Endodermal cell (in vitro differentiated cells): ENCODE measurements around the gene NANS. TPM values are rescaled to one million over a fixed set of nuclear protein-coding genes. Genes with fewer than 3 reads are reported as not detected.

Source experiments
- DNase-seq: peaks from one replicate; pipeline ENCODE4 v3.0.0-alpha.2; 2017
- H3K27ac ChIP-seq: 2 replicates; pipeline ENCODE4 v1.5.1; 2013; ENCODE audit warnings: mild to moderate bottlenecking, low read depth, low read length, moderate library complexity
- H3K27me3 ChIP-seq: 2 replicates; pipeline ENCODE4 v1.6.1; 2013; ENCODE audit warnings: mild to moderate bottlenecking, low read length, moderate library complexity; ENCODE audit not compliant: insufficient read depth, control insufficient read depth, poor library complexity, severe bottlenecking
- H3K36me3 ChIP-seq: 2 replicates; pipeline ENCODE4 v1.7.0; 2013; ENCODE audit warnings: mild to moderate bottlenecking, low read length, moderate library complexity; ENCODE audit not compliant: control insufficient read depth, insufficient read depth
- H3K4me1 ChIP-seq: one replicate; pipeline ENCODE4 v1.7.0; 2013; ENCODE audit warnings: low read length; ENCODE audit not compliant: control insufficient read depth, insufficient read depth
- H3K4me3 ChIP-seq: 2 replicates; pipeline ENCODE4 v1.5.1; 2013; ENCODE audit warnings: mild to moderate bottlenecking, low read length, moderate library complexity
- H3K9ac ChIP-seq: 2 replicates; pipeline ENCODE4 v1.6.1; 2013; ENCODE audit warnings: mild to moderate bottlenecking, low read length, moderate library complexity; ENCODE audit not compliant: poor library complexity, severe bottlenecking; ENCODE audit errors: extremely low read depth
- H3K9me3 ChIP-seq: 2 replicates; pipeline ENCODE4 v1.6.1; 2013; ENCODE audit warnings: mild to moderate bottlenecking, low read length, moderate library complexity; ENCODE audit not compliant: control insufficient read depth
- H3K27ac Mint-ChIP-seq: 2 replicates; pipeline ENCODE4 v1.8.0; 2020; ENCODE audit warnings: mixed read lengths
- H3K27me3 Mint-ChIP-seq: 2 replicates; pipeline ENCODE4 v1.8.0; 2021; ENCODE audit warnings: mild to moderate bottlenecking, mixed read lengths; ENCODE audit not compliant: insufficient read depth
- H3K36me3 Mint-ChIP-seq: 2 replicates; pipeline ENCODE4 v1.8.0; 2020; ENCODE audit warnings: low read depth, mixed read lengths
- H3K4me1 Mint-ChIP-seq: 2 replicates; pipeline ENCODE4 v1.8.0; 2020; ENCODE audit warnings: mixed read lengths
- H3K4me3 Mint-ChIP-seq: 2 replicates; pipeline ENCODE4 v1.8.0; 2020; ENCODE audit warnings: mild to moderate bottlenecking, moderate library complexity, mixed read lengths
- H3K9me3 Mint-ChIP-seq: 2 replicates; pipeline ENCODE4 v1.8.0; 2020; ENCODE audit warnings: mild to moderate bottlenecking, mixed read lengths
- WGBS, 2 experiments: methylation state at CpG; one replicate each; pipeline versions ENCODE4 v1.1.5 to v1.1.7; 2013; ENCODE audit warnings: missing lambda C conversion rate in 2 of 2, mixed read lengths in 1 of 2; ENCODE audit not compliant: insufficient coverage in 1 of 2, insufficient read length in 1 of 2; 5-methylcytosine and 5-hydroxymethylcytosine counted together
- total RNA-seq, 2 donors: library from RNA; stranded (reverse); fragmentation: NEBNext Ultra II Directional in 1 of 2; extraction: Animal tissue kit (Norgen Biotek cat#: 25700) in 1 of 2; gene quantifications; 2 replicates in 1 of 2; 3 replicates in 1 of 2; pipeline ENCODE4 v1.2.1, GENCODE V29; 2021
- TF ChIP-seq, protein P1 (sequence below): fragments of 200-600 bp; sonication (generic); conservative IDR thresholded peaks from 2 replicates; pipeline ENCODE4 v1.5.0; 2021; ENCODE audit warnings: antibody characterized with exemption, mild to moderate bottlenecking

The NANS gene
- total RNA-seq, 2 donors from 2014 or later: 46.2 to 50.4 TPM

DNA sequence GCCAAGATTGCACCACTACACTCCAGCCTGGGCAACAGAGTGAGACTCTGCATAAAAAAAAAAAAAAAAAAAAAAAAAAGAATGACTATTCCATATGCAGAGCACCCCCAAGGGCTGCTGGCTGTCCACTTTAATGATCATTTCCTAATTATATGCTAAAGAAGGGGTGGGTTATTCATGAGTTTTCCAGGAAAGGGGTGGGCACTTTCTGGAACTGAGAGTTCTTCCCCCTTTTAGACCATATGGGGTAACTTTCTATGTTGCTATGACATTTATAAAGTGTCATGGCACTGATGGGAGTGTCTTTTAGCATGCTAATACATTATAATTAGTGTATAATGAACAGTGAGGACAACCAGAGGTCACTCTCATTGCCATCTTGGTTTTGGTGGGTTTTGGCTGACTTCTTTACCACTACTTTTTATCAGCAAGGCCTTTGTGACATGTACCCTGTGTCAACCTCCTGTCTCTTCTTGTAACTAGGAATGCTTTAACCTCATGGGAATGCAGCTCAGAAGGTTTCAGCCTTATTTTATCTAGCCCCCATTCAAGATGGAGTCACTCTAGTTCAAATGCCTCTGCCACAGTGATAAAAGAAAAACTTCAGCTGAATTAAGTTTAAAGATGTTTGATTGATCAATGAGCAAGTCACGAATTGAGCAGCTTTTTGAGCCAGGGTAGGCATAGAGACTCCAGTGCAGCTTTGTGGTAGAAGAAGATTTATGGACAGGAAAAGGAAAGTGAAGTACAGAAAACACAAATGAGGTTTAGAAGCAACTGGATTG is 7.1 kb upstream of the NANS start:
- Mint-ChIP-seq H3K27ac (no peak overlapping the region), H3K27me3 (peaks cover 15% of the 10 kb centered on the region), H3K9me3 (no peaks in the 10 kb centered on the region), H3K4me3 (no peak overlapping the region), H3K36me3 (no peaks in the 10 kb centered on the region), H3K4me1 (no peaks in the 10 kb centered on the region)
- Histone ChIP-seq H3K4me1 (no peaks in the 10 kb centered on the region), H3K9ac (no peak overlapping the region), H3K9me3 (no peaks in the 10 kb centered on the region), H3K36me3 (no peaks in the 10 kb centered on the region), H3K27ac (no peak overlapping the region), H3K27me3 (peaks cover 6% of the 10 kb centered on the region), H3K4me3 (no peak overlapping the region)
- 75 to 92% methylated on average over 1 of the region's 1 CpG for WGBS, 2 experiments
- no peak for DNase-seq
- TF ChIP-seq, protein P1, sequence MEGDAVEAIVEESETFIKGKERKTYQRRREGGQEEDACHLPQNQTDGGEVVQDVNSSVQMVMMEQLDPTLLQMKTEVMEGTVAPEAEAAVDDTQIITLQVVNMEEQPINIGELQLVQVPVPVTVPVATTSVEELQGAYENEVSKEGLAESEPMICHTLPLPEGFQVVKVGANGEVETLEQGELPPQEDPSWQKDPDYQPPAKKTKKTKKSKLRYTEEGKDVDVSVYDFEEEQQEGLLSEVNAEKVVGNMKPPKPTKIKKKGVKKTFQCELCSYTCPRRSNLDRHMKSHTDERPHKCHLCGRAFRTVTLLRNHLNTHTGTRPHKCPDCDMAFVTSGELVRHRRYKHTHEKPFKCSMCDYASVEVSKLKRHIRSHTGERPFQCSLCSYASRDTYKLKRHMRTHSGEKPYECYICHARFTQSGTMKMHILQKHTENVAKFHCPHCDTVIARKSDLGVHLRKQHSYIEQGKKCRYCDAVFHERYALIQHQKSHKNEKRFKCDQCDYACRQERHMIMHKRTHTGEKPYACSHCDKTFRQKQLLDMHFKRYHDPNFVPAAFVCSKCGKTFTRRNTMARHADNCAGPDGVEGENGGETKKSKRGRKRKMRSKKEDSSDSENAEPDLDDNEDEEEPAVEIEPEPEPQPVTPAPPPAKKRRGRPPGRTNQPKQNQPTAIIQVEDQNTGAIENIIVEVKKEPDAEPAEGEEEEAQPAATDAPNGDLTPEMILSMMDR: no peak

DNA sequence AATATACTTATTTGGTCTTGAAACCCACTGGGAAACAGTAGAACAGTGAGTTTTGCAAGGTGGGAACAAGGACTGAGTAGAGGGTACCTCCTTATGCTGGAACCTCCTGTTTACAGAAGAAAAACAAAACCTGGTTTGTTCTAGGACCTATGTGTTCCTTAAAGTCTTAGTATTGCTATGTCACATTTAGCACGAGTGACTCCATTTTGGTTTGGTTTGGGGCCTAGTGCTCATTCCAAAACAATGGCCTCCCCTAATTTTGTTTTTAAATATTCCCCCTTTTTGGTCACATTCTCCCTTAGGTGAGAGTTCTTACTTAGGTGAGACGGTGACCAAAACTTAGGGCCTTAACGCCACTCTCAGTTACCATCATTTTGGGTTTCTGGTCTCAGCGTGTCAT is 6.2 kb upstream of the NANS start:
- Mint-ChIP-seq H3K9me3 (no peaks in the 10 kb centered on the region), H3K36me3 (no peaks in the 10 kb centered on the region), H3K27me3 (peaks cover 17% of the 10 kb centered on the region), H3K4me3 (no peak overlapping the region), H3K4me1 (no peaks in the 10 kb centered on the region), H3K27ac (no peak overlapping the region)
- Histone ChIP-seq H3K36me3 (no peaks in the 10 kb centered on the region), H3K27ac (no peak overlapping the region), H3K4me3 (no peak overlapping the region), H3K9ac (no peak overlapping the region), H3K27me3 (peaks cover 6% of the 10 kb centered on the region), H3K4me1 (no peaks in the 10 kb centered on the region), H3K9me3 (no peaks in the 10 kb centered on the region)
- TF ChIP-seq, protein P1: no peak
- WGBS, 2 experiments: 86 to 91% methylated on average over 4 of the region's 4 CpGs
- no peak for DNase-seq

DNA sequence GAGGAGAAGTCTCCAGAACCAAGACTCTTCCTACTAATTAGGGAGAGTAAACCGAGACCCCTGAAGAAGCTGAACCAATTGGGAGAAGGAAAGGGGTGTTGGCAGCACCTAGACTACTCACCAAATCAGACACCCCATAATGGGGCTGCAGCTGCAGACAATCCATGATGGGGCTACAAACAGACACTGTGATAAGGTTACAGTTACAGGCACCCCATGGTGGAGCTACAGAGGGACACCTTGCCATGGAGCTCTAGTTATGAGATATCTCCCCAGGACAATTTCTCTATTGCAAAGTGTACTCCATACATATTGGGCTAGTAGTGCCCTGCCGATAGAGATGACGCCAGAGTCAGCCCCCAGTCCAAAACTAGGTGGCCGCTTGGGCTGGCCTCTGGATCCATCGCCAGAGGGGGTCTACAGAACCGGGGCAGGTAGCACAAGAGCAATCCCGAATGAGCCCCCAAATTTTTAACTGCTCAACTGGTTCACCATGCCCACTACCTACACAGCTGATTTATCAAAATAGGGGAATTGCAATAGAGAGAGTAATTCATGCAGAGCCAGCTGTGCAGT is 2.1 kb upstream of the NANS start:
- peaks cover 14% of the 10 kb centered on the region for H3K27me3 Mint-ChIP-seq
- 96 to 97% methylated on average over 5 to 6 of the region's 7 CpGs for WGBS, 2 experiments
- TF ChIP-seq, protein P1: no peak
- no peaks in the 10 kb centered on the region for H3K4me1 ChIP-seq
- no peak overlapping the region for H3K27ac ChIP-seq
- H3K4me3 ChIP-seq: no peak overlapping the region
- no peaks in the 10 kb centered on the region for H3K9me3 ChIP-seq
- DNase-seq: no peak
- no peaks in the 10 kb centered on the region for H3K36me3 Mint-ChIP-seq
- H3K4me3 Mint-ChIP-seq: no peak overlapping the region
- peaks cover 6% of the 10 kb centered on the region for H3K27me3 ChIP-seq
- H3K9ac ChIP-seq: no peak overlapping the region
- no peak overlapping the region for H3K27ac Mint-ChIP-seq
- no peaks in the 10 kb centered on the region for H3K9me3 Mint-ChIP-seq
- H3K36me3 ChIP-seq: no peaks in the 10 kb centered on the region
- H3K4me1 Mint-ChIP-seq: peaks cover 6% of the 10 kb centered on the region
